Activated CD8-positive, alpha-beta memory T cell treated with anti-CD3 and anti-CD28 coated beads for 1 hour (primary cell): ENCODE measurements around the gene IRAK4.

ENCODE experiments used
- DNase-seq, 2 donors: peaks; one replicate each; pipeline ENCODE4 v3.0.0-alpha.2; 2020; ENCODE audit warnings: low read depth in 1 of 2; ENCODE audit errors: extremely low read depth in 1 of 2

The IRAK4 gene

DNA sequence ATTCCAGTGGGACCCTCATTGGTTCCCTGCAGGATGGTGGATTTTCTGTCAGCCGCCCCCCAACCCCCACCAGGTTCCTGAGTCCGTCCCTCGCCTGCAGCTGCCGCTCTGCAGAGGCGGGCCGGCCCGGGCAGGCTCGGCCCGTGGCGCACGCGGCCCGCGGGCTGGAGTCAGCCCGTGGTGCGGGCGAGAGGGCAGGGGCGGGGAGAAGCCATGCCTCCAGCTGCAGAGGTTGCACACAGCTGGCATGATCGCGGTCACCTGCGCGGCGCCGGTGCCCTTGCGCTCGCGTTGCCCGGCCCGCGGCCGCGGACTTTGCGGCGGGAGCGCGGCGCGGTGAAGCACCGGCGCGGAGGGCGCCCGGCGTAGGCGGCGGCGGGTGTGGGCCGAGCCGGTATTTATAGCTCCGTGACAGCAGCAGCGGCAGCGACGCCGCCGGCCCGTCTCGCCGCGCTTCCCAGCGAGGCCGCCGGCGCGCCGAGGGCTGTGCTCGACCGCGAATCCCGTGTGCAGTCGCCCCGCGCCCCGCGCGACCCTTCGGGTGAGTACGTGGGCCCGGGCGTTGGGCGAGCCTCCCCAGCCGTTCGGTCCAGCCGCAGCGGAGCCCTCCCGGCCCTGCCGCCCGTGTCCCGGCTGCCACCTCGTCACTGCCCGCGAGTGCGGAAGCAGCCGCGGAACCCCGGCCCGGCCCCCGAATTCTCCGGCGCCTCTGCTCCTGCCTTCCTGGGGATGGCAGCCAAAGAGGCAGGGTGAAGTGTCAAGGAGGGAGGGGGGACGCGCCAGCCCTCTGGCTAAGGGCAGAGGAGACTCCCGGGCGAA, 77.1 kb downstream of the IRAK4 start, which contains the start of gene TMEM117:
TMEM117 (plus strand) TSS at position 426 of the 819 bp plus-strand sequence.
- DNase-seq, result peak; percentile 6 to 42

DNA sequence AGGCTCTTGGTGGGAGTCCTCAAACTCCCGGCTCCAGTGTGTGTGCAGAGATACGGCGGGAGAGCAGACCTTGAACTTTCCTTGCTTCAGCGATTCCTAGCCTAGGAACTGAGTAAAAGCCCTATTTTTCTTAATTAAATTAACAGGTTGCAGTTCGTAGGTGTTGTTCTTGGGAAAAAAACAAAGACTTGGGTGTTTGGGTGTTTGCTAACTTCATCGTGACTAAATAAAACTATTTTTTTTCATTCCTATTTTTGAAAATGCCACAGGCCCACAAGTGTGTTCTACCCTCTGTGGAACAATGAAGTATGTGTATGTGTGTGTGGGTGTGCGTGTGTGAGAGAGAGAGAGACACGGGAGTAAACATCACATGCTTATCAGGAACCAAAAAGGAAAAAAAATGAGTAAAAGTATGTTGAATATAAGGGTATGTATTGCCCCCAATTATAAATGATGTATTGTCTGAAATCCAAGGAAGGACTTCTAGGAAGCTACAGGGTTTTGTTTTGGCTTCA, 77.8 kb downstream of the IRAK4 start:
- no peak for DNase-seq
